Hepatocyte (in vitro differentiated cells): ENCODE measurements around the gene CACHD1. TPM values are rescaled to one million over a fixed set of nuclear protein-coding genes. Genes with fewer than 3 reads are reported as not detected.
A peak's percentile ranks its signal among the peaks of the same experiment; 100 is the strongest.

Experiments
- DNase-seq: peaks from one replicate; pipeline ENCODE4 v3.0.0-alpha.2; 2016; ENCODE audit warnings: low spot score
- H2AFZ ChIP-seq: fragments of 200-600 bp; sonication (generic); 2 replicates; pipeline ENCODE4 v1.6.0; 2016; ENCODE audit warnings: antibody characterized with exemption, mild to moderate bottlenecking
- H3K27ac ChIP-seq: fragments of 200-600 bp; sonication (generic); 2 replicates; pipeline ENCODE4 v1.5.1; 2016; ENCODE audit warnings: mild to moderate bottlenecking
- H3K27me3 ChIP-seq: fragments of 200-600 bp; sonication (generic); 2 replicates; pipeline ENCODE4 v1.6.1; 2016
- H3K36me3 ChIP-seq: fragments of 200-600 bp; sonication (generic); replicated peaks from 2 replicates; pipeline ENCODE4 v1.5.1; 2016; ENCODE audit warnings: low read depth; ENCODE audit not compliant: insufficient read depth
- H3K4me1 ChIP-seq: fragments of 200-600 bp; sonication (generic); 2 replicates; pipeline ENCODE4 v1.5.1; 2016; ENCODE audit warnings: mild to moderate bottlenecking, moderate library complexity; ENCODE audit not compliant: insufficient read depth
- H3K4me2 ChIP-seq: fragments of 200-600 bp; sonication (generic); 2 replicates; pipeline ENCODE4 v1.6.0; 2016
- H3K4me3 ChIP-seq: fragments of 200-600 bp; sonication (generic); 2 replicates; pipeline ENCODE4 v1.5.1; 2016; ENCODE audit warnings: mild to moderate bottlenecking
- H3K79me2 ChIP-seq: fragments of 200-600 bp; sonication (generic); 2 replicates; pipeline ENCODE4 v1.6.0; 2017; ENCODE audit warnings: mild to moderate bottlenecking
- H3K9me2 ChIP-seq: fragments of 200-600 bp; sonication (generic); replicated peaks from 2 replicates; pipeline ENCODE4 v1.6.0; 2017; ENCODE audit warnings: mild to moderate bottlenecking; ENCODE audit not compliant: insufficient read depth
- H3K9me3 ChIP-seq: fragments of 200-600 bp; sonication (generic); 2 replicates; pipeline ENCODE4 v1.5.1; 2016; ENCODE audit warnings: low read depth, mild to moderate bottlenecking
- H4K20me1 ChIP-seq: fragments of 200-600 bp; sonication (generic); 2 replicates; pipeline ENCODE4 v1.6.0; 2016; ENCODE audit warnings: mild to moderate bottlenecking; ENCODE audit not compliant: insufficient read depth, poor library complexity, severe bottlenecking
- EZH2 ChIP-seq: fragments of 200-600 bp; sonication (generic); IDR thresholded peaks from 2 replicates; pipeline ENCODE4 v1.6.1; 2016; ENCODE audit warnings: antibody characterized with exemption, mild to moderate bottlenecking, borderline replicate concordance
- EZH2phosphoT487 ChIP-seq: fragments of 200-600 bp; sonication (generic); IDR thresholded peaks from one replicate; pipeline ENCODE4 v1.6.1; 2018; ENCODE audit warnings: antibody characterized with exemption, mild to moderate bottlenecking, low read depth, moderate library complexity; ENCODE audit not compliant: unreplicated experiment, severe bottlenecking
- WGBS: methylation state at CpG from one replicate; pipeline ENCODE4 v1.1.6; 2016; ENCODE audit warnings: low lambda C conversion rate; ENCODE audit errors: missing lambda C conversion rate; 5-methylcytosine and 5-hydroxymethylcytosine counted together
- polyA plus RNA-seq: library from polyadenylated mRNA; unstranded; fragments of >200 nt; fragmentation: Nextera tagmentation; extraction: Ambion mirVana; gene quantifications from 2 replicates; pipeline ENCODE4 v1.2.1, GENCODE V29; 2016
- total RNA-seq: library from RNA; depleted of rRNA; stranded (reverse); fragments of >200 nt; gene quantifications from 2 replicates; pipeline ENCODE4 v1.2.3, GENCODE V29; 2014
- TF ChIP-seq, protein P1 (sequence below): fragments of 200-600 bp; sonication (generic); IDR thresholded peaks from 2 replicates; pipeline ENCODE4 v1.5.1; 2016; ENCODE audit warnings: antibody characterized with exemption, mild to moderate bottlenecking; ENCODE audit not compliant: poor library complexity

The CACHD1 gene
- total and polyA plus RNA-seq, 2 experiments from 2014 or later, result 23.8 to 39.7 TPM

DNA sequence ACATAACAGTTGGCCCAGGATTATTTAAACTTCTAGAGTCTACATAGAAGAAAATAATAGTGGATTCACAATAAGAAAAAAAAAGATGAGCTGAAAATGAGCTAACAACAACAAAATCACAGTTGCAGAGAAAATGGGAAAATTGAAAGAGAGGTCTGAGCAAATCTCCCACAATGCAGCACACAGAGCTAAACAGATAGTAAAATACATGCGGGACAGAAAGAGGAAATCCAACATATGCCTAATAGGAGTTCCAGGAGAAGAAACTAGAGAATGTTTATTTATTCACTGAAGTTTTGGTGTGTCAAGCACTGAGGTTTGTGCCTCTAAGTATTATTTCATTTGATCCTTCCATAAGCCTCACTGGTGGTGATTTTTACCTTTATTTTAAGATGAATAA, 45.5 kb upstream of the CACHD1 start:
- Histone ChIP-seq H3K36me3 (no peaks in the 10 kb centered on the region), H4K20me1 (no peaks in the 10 kb centered on the region), H3K27me3 (no peaks in the 10 kb centered on the region), H3K9me3 (no peaks in the 10 kb centered on the region), H3K27ac (no peak overlapping the region), H3K4me1 (peaks cover 10% of the 10 kb centered on the region), H3K79me2 (no peaks in the 10 kb centered on the region), H3K4me3 (no peak overlapping the region), H2AFZ (no peak overlapping the region), H3K4me2 (no peak overlapping the region), H3K9me2 (no peaks in the 10 kb centered on the region)
- DNase-seq, result no peak
- TF ChIP-seq EZH2phosphoT487, result no peak
- TF ChIP-seq, protein P1, sequence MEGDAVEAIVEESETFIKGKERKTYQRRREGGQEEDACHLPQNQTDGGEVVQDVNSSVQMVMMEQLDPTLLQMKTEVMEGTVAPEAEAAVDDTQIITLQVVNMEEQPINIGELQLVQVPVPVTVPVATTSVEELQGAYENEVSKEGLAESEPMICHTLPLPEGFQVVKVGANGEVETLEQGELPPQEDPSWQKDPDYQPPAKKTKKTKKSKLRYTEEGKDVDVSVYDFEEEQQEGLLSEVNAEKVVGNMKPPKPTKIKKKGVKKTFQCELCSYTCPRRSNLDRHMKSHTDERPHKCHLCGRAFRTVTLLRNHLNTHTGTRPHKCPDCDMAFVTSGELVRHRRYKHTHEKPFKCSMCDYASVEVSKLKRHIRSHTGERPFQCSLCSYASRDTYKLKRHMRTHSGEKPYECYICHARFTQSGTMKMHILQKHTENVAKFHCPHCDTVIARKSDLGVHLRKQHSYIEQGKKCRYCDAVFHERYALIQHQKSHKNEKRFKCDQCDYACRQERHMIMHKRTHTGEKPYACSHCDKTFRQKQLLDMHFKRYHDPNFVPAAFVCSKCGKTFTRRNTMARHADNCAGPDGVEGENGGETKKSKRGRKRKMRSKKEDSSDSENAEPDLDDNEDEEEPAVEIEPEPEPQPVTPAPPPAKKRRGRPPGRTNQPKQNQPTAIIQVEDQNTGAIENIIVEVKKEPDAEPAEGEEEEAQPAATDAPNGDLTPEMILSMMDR, result no peak
- no peak for TF ChIP-seq EZH2
- 94% methylated on average over 1 of the region's 1 CpG for WGBS

DNA sequence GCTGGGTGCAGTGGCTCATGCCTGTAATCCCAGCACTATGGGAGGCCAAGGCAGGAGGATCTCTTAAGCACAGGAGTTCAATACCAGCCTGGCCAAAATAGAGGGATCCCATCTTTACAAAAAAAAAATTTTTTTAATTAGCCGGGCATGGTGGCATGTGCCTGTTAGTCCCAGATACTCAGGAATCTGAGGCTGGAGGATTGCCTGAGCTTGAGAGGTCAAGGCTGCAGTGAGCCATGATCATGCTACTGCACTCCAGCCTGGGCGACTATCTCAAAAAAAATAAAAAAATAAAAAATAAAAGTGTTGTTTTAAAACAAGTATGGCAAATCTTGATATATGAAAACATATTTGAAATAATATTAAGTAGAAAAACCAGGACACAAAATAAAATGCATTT, 44.4 kb upstream of the CACHD1 start:
- H3K79me2 ChIP-seq, result no peaks in the 10 kb centered on the region
- no peak overlapping the region for H3K4me3 ChIP-seq
- TF ChIP-seq EZH2 (no peak), EZH2phosphoT487 (no peak)
- TF ChIP-seq, protein P1, result no peak
- no peak overlapping the region for H3K4me2 ChIP-seq
- no peaks in the 10 kb centered on the region for H3K36me3 ChIP-seq
- H3K27ac ChIP-seq, result no peak overlapping the region
- H3K4me1 ChIP-seq, result peaks cover 10% of the 10 kb centered on the region
- no peaks in the 10 kb centered on the region for H3K9me2 ChIP-seq
- H4K20me1 ChIP-seq, result no peaks in the 10 kb centered on the region
- no peak overlapping the region for H2AFZ ChIP-seq
- WGBS, result 89% methylated on average over 2 of the region's 2 CpGs
- no peak for DNase-seq
- no peaks in the 10 kb centered on the region for H3K27me3 ChIP-seq
- H3K9me3 ChIP-seq, result no peaks in the 10 kb centered on the region

DNA sequence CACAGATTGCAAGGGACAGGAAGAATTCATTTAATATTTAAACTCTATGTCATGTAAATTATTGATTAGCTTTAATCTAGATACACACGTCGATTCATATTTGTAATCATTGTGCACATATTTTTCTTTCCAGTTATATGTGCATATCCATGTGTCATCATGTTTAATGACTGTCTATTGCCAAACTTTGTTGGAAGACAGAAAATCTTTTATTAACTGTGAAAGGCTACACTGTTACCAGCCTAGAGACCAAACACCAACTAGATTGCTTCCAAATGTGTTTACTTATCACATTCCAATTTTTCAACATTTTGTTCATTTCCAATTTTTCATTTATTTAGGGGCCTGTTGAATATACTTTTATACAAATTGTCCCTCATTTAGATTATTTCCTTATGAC, 43.2 kb upstream of the CACHD1 start:
- Histone ChIP-seq H3K9me2 (no peaks in the 10 kb centered on the region), H3K27ac (peak overlapping the region; percentile 0), H3K36me3 (no peaks in the 10 kb centered on the region), H2AFZ (no peak overlapping the region), H3K79me2 (no peaks in the 10 kb centered on the region), H3K27me3 (no peaks in the 10 kb centered on the region), H3K4me1 (peaks cover 10% of the 10 kb centered on the region), H3K4me2 (no peak overlapping the region), H4K20me1 (no peaks in the 10 kb centered on the region), H3K4me3 (no peak overlapping the region), H3K9me3 (no peaks in the 10 kb centered on the region)
- TF ChIP-seq EZH2phosphoT487 (no peak), EZH2 (no peak)
- TF ChIP-seq, protein P1, result no peak
- WGBS, result 77% methylated on average over 2 of the region's 2 CpGs
- DNase-seq, result no peak

DNA sequence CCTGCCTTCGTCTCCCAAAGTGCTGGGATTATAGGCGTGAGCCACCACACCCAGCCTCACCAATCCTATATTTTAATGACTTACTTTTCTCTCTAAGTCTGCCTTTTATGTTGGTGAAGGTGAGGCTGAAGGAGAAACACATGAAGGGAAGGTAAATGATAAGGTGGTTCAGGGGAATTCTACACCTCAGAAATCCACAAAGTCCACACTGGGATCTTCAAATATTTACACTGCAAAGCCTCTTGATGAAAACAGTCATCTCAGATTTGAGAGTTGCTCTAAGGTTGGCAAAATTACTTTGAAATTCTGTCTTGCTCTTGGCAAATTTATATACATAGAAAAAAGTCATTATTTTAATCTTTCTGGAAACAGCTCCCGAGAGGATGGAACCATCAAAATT, 42.0 kb upstream of the CACHD1 start:
- Histone ChIP-seq H2AFZ (no peak overlapping the region), H4K20me1 (no peaks in the 10 kb centered on the region), H3K4me1 (peaks cover 10% of the 10 kb centered on the region), H3K79me2 (no peaks in the 10 kb centered on the region), H3K27me3 (no peaks in the 10 kb centered on the region), H3K4me3 (no peak overlapping the region), H3K27ac (peak overlapping the region; percentile 43), H3K4me2 (no peak overlapping the region), H3K9me2 (no peaks in the 10 kb centered on the region), H3K9me3 (no peaks in the 10 kb centered on the region), H3K36me3 (no peaks in the 10 kb centered on the region)
- peak; percentile 8 for DNase-seq
- TF ChIP-seq, protein P1, result no peak
- TF ChIP-seq EZH2 (no peak), EZH2phosphoT487 (no peak)
- WGBS, result 57% methylated on average over 3 of the region's 3 CpGs
